Panc1 (cell line): ENCODE measurements around the gene MYOZ2.

Source experiments
- SIN3A ChIP-seq: IDR thresholded peaks from 2 replicates; pipeline ENCODE4 v1.6.1; 2012; ENCODE audit warnings: low read depth, mild to moderate bottlenecking, low read length, moderate library complexity, borderline replicate concordance; ENCODE audit not compliant: insufficient read depth
- TF ChIP-seq, protein P1 (sequence below): fragments of 450-650 bp; IDR thresholded peaks from 2 replicates; pipeline ENCODE4 v1.5.1; 2017; ENCODE audit warnings: mild to moderate bottlenecking

DNA sequence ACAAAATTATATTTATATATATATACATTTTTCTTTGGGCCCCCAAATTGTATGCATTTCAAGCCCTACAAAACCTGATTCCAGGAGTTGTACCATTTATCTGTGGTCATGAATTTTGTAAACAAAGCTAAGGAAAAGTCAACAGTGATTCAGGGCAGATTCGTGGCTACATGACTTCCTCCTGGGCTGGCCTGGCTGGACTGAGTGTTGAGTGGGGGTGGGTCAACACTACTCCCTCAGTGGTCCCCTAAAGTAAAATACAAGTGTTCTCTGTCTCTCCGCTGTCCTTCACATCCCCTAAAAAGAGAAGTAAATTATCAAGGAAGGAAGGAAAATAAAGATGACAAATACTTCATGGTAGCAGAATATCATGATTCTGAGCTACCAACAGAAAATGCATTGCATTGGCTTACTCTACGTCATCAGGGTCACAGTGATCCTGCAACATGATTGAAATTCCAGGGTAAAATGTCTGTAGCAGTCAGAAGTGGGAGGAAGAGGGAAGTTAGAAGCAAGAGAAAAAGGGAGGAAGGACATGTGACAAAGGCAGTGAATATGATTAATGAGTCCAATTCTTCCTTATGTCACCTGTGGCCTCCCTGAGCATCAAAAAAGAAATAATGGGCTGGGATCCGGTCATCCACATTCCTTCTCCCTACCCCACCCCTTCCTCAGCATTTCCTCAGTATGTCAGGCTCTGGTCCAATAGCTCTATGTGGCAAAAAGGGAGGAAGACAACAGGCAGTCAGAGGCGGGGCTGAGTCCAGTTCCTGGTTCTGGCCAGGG lies 42.4 kb upstream of the MYOZ2 start:
- TF ChIP-seq, protein P1, sequence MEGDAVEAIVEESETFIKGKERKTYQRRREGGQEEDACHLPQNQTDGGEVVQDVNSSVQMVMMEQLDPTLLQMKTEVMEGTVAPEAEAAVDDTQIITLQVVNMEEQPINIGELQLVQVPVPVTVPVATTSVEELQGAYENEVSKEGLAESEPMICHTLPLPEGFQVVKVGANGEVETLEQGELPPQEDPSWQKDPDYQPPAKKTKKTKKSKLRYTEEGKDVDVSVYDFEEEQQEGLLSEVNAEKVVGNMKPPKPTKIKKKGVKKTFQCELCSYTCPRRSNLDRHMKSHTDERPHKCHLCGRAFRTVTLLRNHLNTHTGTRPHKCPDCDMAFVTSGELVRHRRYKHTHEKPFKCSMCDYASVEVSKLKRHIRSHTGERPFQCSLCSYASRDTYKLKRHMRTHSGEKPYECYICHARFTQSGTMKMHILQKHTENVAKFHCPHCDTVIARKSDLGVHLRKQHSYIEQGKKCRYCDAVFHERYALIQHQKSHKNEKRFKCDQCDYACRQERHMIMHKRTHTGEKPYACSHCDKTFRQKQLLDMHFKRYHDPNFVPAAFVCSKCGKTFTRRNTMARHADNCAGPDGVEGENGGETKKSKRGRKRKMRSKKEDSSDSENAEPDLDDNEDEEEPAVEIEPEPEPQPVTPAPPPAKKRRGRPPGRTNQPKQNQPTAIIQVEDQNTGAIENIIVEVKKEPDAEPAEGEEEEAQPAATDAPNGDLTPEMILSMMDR = no peak
- no peak for TF ChIP-seq SIN3A
